SH-SY5Y (cell line): ENCODE data around the gene DEPDC4.

Source experiments
- GATA2 ChIP-seq: IDR thresholded peaks from 2 replicates; pipeline ENCODE4 v1.6.1; 2011; ENCODE audit warnings: mild to moderate bottlenecking, low read depth, low read length
- GATA3 ChIP-seq: IDR thresholded peaks from 2 replicates; pipeline ENCODE4 v1.6.1; 2011; ENCODE audit warnings: low read depth, mild to moderate bottlenecking, low read length, moderate library complexity

DNA sequence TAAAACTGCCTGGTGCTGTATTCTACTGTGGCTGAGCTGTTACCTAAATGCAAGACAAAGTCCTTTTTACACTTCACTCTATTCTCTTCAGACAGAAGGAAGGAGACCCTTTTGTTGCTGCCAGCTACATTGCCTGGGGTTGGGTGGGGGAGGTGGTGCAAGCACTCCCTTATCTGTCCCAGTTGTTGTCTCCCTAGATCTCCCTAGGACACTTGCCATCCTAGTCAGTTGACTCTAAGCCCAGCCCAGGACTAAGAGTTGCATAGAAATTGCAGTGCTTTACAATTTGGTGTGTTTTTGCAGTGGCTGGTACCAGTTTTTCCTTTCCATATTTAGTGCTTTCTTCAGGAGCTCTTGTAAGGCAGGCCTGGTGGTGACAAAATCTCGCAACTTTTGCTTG, 35.2 kb upstream of the DEPDC4 start:
- no peak for TF ChIP-seq GATA2
- no peak for TF ChIP-seq GATA3
